PC-3 (cell line): ENCODE measurements around the gene SF3B6.

Source experiments
- EZH2 ChIP-seq: fragments of 300-600 bp; sonication (generic); IDR thresholded peaks from one replicate; pipeline ENCODE4 v1.6.1; 2017; ENCODE audit warnings: antibody characterized with exemption, mild to moderate bottlenecking, low read length; ENCODE audit not compliant: unreplicated experiment
- TF ChIP-seq, protein P1 (sequence below): fragments of 300-600 bp; sonication (generic); conservative IDR thresholded peaks from 2 replicates; pipeline ENCODE4 v1.5.1; 2017; ENCODE audit warnings: antibody characterized with exemption, low read depth, mild to moderate bottlenecking, low read length

DNA sequence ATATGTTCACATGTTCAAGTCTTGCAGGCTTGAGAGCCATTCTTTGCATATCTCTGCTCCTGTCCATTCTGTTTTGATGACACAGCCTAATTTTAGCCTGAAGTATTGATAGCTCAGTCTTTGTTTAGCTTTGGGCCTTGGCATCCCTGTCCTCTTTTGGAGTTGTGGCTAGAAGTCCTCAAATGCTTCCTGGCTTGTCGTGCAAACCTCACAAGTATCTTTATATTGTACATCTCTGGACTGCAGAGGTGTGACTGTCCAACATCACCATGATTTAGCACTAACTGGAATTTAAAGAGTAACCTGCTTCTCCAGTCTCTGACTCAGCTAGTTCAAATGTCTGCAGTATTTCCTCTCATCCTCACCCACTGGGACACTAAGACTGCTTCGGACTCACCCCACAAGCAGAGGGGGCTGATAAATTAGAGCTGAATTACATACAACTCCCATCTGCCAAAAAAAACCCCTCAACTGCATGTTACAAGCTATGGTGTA lies 35.3 kb upstream of the SF3B6 start:
- TF ChIP-seq, protein P1, sequence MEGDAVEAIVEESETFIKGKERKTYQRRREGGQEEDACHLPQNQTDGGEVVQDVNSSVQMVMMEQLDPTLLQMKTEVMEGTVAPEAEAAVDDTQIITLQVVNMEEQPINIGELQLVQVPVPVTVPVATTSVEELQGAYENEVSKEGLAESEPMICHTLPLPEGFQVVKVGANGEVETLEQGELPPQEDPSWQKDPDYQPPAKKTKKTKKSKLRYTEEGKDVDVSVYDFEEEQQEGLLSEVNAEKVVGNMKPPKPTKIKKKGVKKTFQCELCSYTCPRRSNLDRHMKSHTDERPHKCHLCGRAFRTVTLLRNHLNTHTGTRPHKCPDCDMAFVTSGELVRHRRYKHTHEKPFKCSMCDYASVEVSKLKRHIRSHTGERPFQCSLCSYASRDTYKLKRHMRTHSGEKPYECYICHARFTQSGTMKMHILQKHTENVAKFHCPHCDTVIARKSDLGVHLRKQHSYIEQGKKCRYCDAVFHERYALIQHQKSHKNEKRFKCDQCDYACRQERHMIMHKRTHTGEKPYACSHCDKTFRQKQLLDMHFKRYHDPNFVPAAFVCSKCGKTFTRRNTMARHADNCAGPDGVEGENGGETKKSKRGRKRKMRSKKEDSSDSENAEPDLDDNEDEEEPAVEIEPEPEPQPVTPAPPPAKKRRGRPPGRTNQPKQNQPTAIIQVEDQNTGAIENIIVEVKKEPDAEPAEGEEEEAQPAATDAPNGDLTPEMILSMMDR = no peak
- TF ChIP-seq EZH2 = no peak
